Measurements from ENCODE around the gene BAHCC1. TPM values are rescaled to one million over a fixed set of nuclear protein-coding genes. Genes with fewer than 3 reads are reported as not detected.

BAHCC1 gene
- total RNA-seq, 1 experiment from 2014 or later, result 3.1 TPM

GRCh38 chr17:81447331-81447933, 52.2 kb downstream of the BAHCC1 start:
- Mint-ChIP-seq H3K36me3 (ENCODE audit: insufficient read depth in 1 of 3, low read depth in 3 of 3) (no peaks in the 10 kb centered on the region), H3K27ac (no peak overlapping the region), H3K4me3 (no peak overlapping the region)

More at GRCh38 chr17:81447331-81447933, 52.2 kb downstream of the BAHCC1 start:
- Histone ChIP-seq H4K20me1 (ENCODE audit: control insufficient read depth, insufficient read depth, insufficient read length) (no peaks in the 10 kb centered on the region), H3K23me2 (ENCODE audit: insufficient read length, low read depth, low read length, poor library complexity, severe bottlenecking) (no peaks in the 10 kb centered on the region), H4K91ac (ENCODE audit: insufficient read length, low read depth, low read length) (no peak overlapping the region), H3K4ac (ENCODE audit: low read depth, low read length) (no peak overlapping the region), H2BK5ac (ENCODE audit: insufficient read length, low read length) (no peak overlapping the region), H3K79me1 (ENCODE audit: insufficient read depth, low read depth, low read length, poor library complexity, severe bottlenecking) (no peaks in the 10 kb centered on the region), H3K9ac (ENCODE audit: extremely low read depth, insufficient read length, low read length) (no peak overlapping the region), H3K9me3 (ENCODE audit: control insufficient read depth, low read depth, low read length) (no peaks in the 10 kb centered on the region), H3K27ac (ENCODE audit: insufficient read length, low read depth, low read length) (no peak overlapping the region), H4K8ac (replicated peaks; ENCODE audit: insufficient read length, low read depth, low read length) (no peak overlapping the region), H3K23ac (ENCODE audit: insufficient read length, low read depth, low read length) (no peak overlapping the region), H3K14ac (ENCODE audit: insufficient read depth, low read length) (no peak overlapping the region), H3K56ac (ENCODE audit: insufficient read length, low read depth, low read length) (no peak overlapping the region), H2BK15ac (ENCODE audit: low read depth, low read length) (no peak overlapping the region), H2BK120ac (ENCODE audit: low read depth, low read length, poor library complexity, severe bottlenecking) (no peak overlapping the region), H3K27me3 (ENCODE audit: insufficient read depth, low read length) (no peaks in the 10 kb centered on the region), H2AK5ac (ENCODE audit: insufficient read length, low read length) (no peak overlapping the region), H3K4me2 (ENCODE audit: insufficient read depth, insufficient read length, low read length) (no peak overlapping the region), H2AFZ (ENCODE audit: low read length) (no peak overlapping the region), H3K4me1 (ENCODE audit: insufficient read depth, low read length) (no peaks in the 10 kb centered on the region), H3K79me2 (ENCODE audit: insufficient read depth, low read length) (no peaks in the 10 kb centered on the region), H3T11ph (ENCODE audit: low read length) (no peak overlapping the region), H4K5ac (ENCODE audit: insufficient read length, low read depth, low read length) (no peak overlapping the region), H2BK12ac (ENCODE audit: insufficient read length, low read depth, low read length) (no peak overlapping the region), H3K18ac (ENCODE audit: insufficient read length, low read depth, low read length) (peak overlapping the region; percentile 30), H2BK20ac (ENCODE audit: low read depth, low read length, poor library complexity, severe bottlenecking) (no peak overlapping the region)
- DNase-seq, result no peak
- TF ChIP-seq CTCF (conservative IDR thresholded peaks at IDR 0.05), result no peak
- Mint-ChIP-seq H3K27me3 (ENCODE audit: low read depth) (no peaks in the 10 kb centered on the region; the same call in none of the 2 replicates), H3K4me1 (no peaks in the 10 kb centered on the region), H3K9me3 (no peaks in the 10 kb centered on the region)
- WGBS (ENCODE audit: extremely low coverage, insufficient read length, low lambda C conversion rate), result no CpG with 5 or more reads among the region's 25 CpGs
